ENCODE results near the gene ANKRD33.

Gene ANKRD33

DNA sequence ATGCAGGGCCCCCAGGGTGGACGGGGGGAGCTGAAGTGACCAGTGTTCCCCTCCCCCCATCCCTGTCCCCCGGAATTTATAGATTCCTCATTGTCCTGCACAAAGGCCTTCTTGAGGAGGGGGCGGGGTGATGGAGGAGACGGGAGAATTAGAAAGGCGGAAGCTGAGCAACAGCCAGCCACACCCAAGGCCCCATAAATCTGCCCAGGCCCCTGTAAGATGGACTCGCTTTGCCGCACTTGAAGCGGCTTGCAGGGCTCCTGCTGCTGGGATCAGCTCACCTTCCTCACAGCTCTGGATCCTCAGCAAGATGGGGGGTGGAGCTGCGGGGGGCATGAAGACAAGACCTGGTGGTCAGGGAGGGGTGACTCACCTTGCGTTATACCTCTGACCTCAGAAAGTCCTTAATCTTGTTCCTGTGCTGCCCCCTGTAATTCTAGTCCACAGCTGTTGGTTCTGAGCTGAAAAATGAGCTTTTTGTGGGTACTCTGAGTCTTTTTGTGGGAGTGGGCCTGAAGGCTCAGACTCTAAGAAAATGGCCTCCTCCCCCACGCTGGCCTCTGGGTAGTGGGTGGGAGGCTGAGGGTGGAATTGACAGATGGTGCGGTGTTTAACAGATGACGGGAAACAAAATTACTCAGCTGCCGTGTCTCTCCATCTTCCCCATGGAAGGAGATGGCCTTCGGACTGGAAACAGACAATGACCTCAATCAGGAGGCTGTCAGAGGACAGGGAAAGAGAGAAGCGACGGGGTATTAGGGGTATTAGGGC, 15.8 kb upstream of the ANKRD33 start:
- no peak overlapping the region for H3K4me3 ChIP-seq (ENCODE audit: low read depth, low read length)
- TF ChIP-seq, protein P1, sequence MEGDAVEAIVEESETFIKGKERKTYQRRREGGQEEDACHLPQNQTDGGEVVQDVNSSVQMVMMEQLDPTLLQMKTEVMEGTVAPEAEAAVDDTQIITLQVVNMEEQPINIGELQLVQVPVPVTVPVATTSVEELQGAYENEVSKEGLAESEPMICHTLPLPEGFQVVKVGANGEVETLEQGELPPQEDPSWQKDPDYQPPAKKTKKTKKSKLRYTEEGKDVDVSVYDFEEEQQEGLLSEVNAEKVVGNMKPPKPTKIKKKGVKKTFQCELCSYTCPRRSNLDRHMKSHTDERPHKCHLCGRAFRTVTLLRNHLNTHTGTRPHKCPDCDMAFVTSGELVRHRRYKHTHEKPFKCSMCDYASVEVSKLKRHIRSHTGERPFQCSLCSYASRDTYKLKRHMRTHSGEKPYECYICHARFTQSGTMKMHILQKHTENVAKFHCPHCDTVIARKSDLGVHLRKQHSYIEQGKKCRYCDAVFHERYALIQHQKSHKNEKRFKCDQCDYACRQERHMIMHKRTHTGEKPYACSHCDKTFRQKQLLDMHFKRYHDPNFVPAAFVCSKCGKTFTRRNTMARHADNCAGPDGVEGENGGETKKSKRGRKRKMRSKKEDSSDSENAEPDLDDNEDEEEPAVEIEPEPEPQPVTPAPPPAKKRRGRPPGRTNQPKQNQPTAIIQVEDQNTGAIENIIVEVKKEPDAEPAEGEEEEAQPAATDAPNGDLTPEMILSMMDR (IDR thresholded peaks at IDR 0.05; ENCODE audit: low read depth, low read length), result no peak

DNA sequence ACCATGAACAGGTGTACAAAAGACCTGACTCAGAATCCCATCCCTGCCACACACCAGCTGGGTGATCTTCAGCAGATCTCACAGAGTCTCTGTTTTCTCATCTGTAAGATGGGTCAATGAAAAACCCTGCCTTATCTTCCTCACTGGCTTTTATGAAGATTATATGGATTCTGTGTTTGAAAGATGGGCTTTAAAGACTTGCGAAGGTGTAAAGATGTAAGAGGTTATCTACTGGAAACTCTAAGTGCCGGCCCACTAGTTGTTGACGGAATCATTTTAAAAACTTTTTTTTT, 15.3 kb upstream of the ANKRD33 start:
- no peak overlapping the region for H3K4me3 ChIP-seq (ENCODE audit: low read depth, low read length)
- TF ChIP-seq, protein P1 (IDR thresholded peaks at IDR 0.05; ENCODE audit: low read depth, low read length), result no peak

DNA sequence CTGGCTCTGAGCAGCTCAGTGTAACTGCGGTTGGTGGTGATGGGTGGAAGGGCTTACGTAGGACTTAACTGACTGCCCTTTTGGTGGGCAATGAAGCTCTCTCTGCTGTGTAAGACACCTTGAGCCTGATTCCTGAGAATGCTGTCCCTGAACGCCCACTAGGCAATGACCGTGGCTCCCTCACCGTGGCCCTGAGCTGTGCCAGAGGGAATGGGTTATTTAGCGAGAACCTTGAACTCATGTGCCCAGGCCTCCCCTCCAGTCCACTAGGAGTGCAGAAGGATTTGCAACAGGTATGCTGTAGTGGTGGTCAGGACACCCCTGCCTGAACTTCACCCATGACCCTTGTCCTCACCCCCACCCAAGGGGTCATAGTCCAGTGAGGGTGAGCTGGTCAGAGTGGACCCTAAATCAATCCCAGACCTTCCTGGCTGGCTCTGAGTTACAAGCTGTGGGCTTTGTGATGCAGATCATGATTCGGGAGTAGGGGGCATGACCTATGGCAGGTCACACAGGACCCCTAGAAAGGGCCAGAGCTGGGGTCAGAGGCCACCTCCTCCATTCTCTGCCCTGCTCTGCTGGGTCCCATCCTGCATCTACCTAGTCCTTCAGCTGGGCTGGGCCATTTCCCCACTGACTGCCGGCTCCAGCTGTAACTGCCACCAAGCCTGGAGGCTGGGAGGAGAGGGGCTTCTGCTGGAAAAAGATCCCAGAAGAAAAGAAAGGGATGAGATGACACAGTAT, 14.5 kb upstream of the ANKRD33 start:
- H3K4me3 ChIP-seq (ENCODE audit: low read depth, low read length), result no peak overlapping the region
- TF ChIP-seq, protein P1 (IDR thresholded peaks at IDR 0.05; ENCODE audit: low read depth, low read length), result no peak

DNA sequence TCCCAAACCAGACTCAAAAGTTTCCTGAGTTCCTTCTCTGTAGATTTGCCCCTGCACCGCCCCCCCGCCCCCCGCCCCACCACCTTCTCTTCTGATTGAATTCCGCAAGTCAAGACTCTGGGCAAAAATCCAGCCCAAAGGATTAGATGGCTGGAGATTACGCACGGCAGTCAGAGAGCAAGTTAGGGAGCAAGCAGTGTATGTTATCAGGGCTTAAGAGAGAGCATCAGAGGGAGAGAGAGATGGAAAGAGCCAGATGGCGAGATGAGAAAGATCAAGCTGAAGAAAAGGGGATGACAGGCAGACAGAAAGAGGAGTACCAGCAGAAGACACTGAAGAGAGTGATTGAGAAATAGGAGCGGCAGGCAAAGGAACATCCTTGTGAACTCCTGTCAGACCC, 13.9 kb upstream of the ANKRD33 start:
- H3K4me3 ChIP-seq (ENCODE audit: low read depth, low read length), result no peak overlapping the region
- TF ChIP-seq, protein P1 (IDR thresholded peaks at IDR 0.05; ENCODE audit: low read depth, low read length), result no peak

DNA sequence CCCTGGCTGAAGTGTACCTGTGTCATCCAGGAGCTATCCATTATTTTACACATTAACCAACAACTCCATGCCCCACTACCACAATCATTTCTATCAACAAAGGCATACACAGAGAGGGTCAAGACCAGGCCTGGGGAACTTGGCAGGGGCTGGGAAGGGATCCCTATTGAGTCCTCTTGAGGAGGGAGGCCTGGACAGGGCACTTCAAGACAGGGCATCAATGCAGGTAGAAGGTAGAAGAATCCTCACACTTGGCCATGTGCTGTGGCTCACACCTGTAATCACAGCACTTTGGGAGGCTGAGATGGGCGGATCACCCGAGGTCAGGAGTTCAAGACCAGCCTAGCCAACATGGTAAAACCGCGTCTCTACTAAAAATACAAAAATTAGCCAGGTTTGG, 13.4 kb upstream of the ANKRD33 start:
- TF ChIP-seq, protein P1 (IDR thresholded peaks at IDR 0.05; ENCODE audit: low read depth, low read length), result no peak

DNA sequence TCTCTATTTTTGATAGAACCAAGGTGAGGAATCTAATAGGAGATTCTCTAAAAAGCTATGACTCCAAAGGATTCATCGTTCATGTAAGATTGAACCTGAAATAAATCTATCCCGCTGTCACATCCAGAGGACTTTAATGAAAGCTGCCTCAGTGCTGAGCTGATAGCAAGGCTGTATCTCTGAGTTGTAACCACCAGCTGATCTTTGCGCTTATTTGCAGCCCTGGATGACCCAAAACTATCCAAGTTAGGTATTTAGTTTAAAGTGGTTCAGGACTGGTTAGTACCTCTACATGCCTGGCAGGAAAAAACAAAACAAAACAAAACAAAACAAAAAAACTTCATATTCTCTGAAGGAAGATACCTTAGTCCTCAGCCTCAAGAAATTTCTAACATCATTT, 8.8 kb upstream of the ANKRD33 start:
- TF ChIP-seq, protein P1 (IDR thresholded peaks at IDR 0.05; ENCODE audit: low read depth, low read length), result no peak
- no peak overlapping the region for H3K4me3 ChIP-seq (ENCODE audit: low read depth, low read length)

More for the DNA sequence above, 13.4 kb upstream of the ANKRD33 start:
- no peak overlapping the region for H3K4me3 ChIP-seq (ENCODE audit: low read depth, low read length)

DNA sequence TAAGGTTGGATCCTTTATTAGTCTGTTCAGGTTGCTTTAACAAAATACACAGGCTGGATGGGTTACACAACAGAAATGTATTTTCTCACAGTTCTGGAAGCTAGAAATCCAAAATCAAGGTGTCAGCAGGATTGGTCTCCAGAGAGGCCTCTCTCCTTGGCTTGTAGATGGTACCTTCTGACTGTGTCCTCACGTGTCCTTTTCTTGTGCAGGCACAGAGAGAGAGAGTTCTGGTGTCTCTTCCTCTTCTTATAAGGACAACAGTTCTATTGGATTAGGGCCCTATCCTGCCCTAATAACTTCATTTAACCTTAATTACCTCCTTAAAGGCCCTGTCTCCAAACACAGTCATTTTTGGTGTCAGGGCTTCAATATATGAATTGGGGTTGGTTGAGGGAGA, 4.6 kb upstream of the ANKRD33 start:
- H3K4me3 ChIP-seq (ENCODE audit: low read depth, low read length), result no peak overlapping the region
- TF ChIP-seq, protein P1 (IDR thresholded peaks at IDR 0.05; ENCODE audit: low read depth, low read length), result no peak
